Measurements from ENCODE around the gene CDCA7L.

The CDCA7L gene

GRCh38 chr7:21869785-21870402, 75.8 kb downstream of the CDCA7L start:
- Histone ChIP-seq H3K27me3 (replicated peaks; ENCODE audit: insufficient read depth, low read length) (no peaks in the 10 kb centered on the region), H3K9ac (ENCODE audit: low read length) (no peak overlapping the region), H3K9me2 (replicated peaks; ENCODE audit: insufficient read depth, low read length) (no peaks in the 10 kb centered on the region), H4K20me1 (ENCODE audit: insufficient read depth, low read length) (no peaks in the 10 kb centered on the region), H3K4me2 (ENCODE audit: low read depth, low read length) (no peak overlapping the region), H3K27ac (ENCODE audit: low read length) (no peak overlapping the region), H3K79me2 (ENCODE audit: low read length) (no peaks in the 10 kb centered on the region), H3F3A (ENCODE audit: insufficient read depth, low read length) (no peaks in the 10 kb centered on the region), H2AFZ (ENCODE audit: low read length) (no peak overlapping the region), H3K36me3 (replicated peaks; ENCODE audit: insufficient read depth, low read length) (no peaks in the 10 kb centered on the region), H3K4me1 (ENCODE audit: low read length) (no peaks in the 10 kb centered on the region), H3K4me3 (ENCODE audit: low read length) (no peak overlapping the region), H3K9me3 (replicated peaks; ENCODE audit: insufficient read depth, low read length) (no peaks in the 10 kb centered on the region)
- TF ChIP-seq EZH2phosphoT487 (IDR thresholded peaks at IDR 0.05; ENCODE audit: low read length) (no peak), CTCF (IDR thresholded peaks at IDR 0.05; ENCODE audit: low read length) (no peak), EZH2 (optimal IDR thresholded peaks at IDR 0.05; ENCODE audit: low read depth, low read length) (no peak)
- DNase-seq: no peak

GRCh38 chr7:21868576-21868850, 77.2 kb downstream of the CDCA7L start:
- Histone ChIP-seq H3K36me3 (replicated peaks; ENCODE audit: insufficient read depth, low read length) (no peaks in the 10 kb centered on the region), H4K20me1 (ENCODE audit: insufficient read depth, low read length) (no peaks in the 10 kb centered on the region), H3K79me2 (ENCODE audit: low read length) (no peaks in the 10 kb centered on the region), H3K4me1 (ENCODE audit: low read length) (no peaks in the 10 kb centered on the region), H2AFZ (ENCODE audit: low read length) (no peak overlapping the region), H3K9me3 (replicated peaks; ENCODE audit: insufficient read depth, low read length) (no peaks in the 10 kb centered on the region), H3K27ac (ENCODE audit: low read length) (no peak overlapping the region), H3K4me3 (ENCODE audit: low read length) (no peak overlapping the region), H3F3A (ENCODE audit: insufficient read depth, low read length) (no peaks in the 10 kb centered on the region), H3K27me3 (replicated peaks; ENCODE audit: insufficient read depth, low read length) (no peaks in the 10 kb centered on the region), H3K9me2 (replicated peaks; ENCODE audit: insufficient read depth, low read length) (no peaks in the 10 kb centered on the region), H3K9ac (ENCODE audit: low read length) (no peak overlapping the region), H3K4me2 (ENCODE audit: low read depth, low read length) (no peak overlapping the region)
- TF ChIP-seq EZH2 (optimal IDR thresholded peaks at IDR 0.05; ENCODE audit: low read depth, low read length) (no peak), EZH2phosphoT487 (IDR thresholded peaks at IDR 0.05; ENCODE audit: low read length) (no peak), CTCF (IDR thresholded peaks at IDR 0.05; ENCODE audit: low read length) (no peak)
- DNase-seq: no peak

- Histone ChIP-seq H3K79me2 (ENCODE audit: low read length) (no peaks in the 10 kb centered on the region), H3K9me2 (replicated peaks; ENCODE audit: insufficient read depth, low read length) (no peaks in the 10 kb centered on the region), H3K9me3 (replicated peaks; ENCODE audit: insufficient read depth, low read length) (no peaks in the 10 kb centered on the region), H3K27me3 (replicated peaks; ENCODE audit: insufficient read depth, low read length) (no peaks in the 10 kb centered on the region), H3K4me3 (ENCODE audit: low read length) (no peak overlapping the region), H2AFZ (ENCODE audit: low read length) (no peak overlapping the region), H3F3A (ENCODE audit: insufficient read depth, low read length) (no peaks in the 10 kb centered on the region), H3K27ac (ENCODE audit: low read length) (no peak overlapping the region), H4K20me1 (ENCODE audit: insufficient read depth, low read length) (no peaks in the 10 kb centered on the region), H3K36me3 (replicated peaks; ENCODE audit: insufficient read depth, low read length) (no peaks in the 10 kb centered on the region), H3K4me2 (ENCODE audit: low read depth, low read length) (no peak overlapping the region), H3K9ac (ENCODE audit: low read length) (no peak overlapping the region), H3K4me1 (ENCODE audit: low read length) (no peaks in the 10 kb centered on the region)
- DNase-seq: no peak
- TF ChIP-seq CTCF (IDR thresholded peaks at IDR 0.05; ENCODE audit: low read length) (no peak), EZH2 (optimal IDR thresholded peaks at IDR 0.05; ENCODE audit: low read depth, low read length) (no peak), EZH2phosphoT487 (IDR thresholded peaks at IDR 0.05; ENCODE audit: low read length) (no peak)
Observed at GRCh38 chr7:21867816-21868575, 77.7 kb downstream of the CDCA7L start.
